ENCODE measurements around the gene CAMTA1. TPM values are rescaled to one million over a fixed set of nuclear protein-coding genes. Genes with fewer than 3 reads are reported as not detected.

CAMTA1 gene
- total RNA-seq, 1 experiment from 2014 or later = 105 TPM

GRCh38 chr1:7721940-7722669 is 936.9 kb downstream of the CAMTA1 start:
- DNase-seq (ENCODE audit: low read depth) = no peak

DNA sequence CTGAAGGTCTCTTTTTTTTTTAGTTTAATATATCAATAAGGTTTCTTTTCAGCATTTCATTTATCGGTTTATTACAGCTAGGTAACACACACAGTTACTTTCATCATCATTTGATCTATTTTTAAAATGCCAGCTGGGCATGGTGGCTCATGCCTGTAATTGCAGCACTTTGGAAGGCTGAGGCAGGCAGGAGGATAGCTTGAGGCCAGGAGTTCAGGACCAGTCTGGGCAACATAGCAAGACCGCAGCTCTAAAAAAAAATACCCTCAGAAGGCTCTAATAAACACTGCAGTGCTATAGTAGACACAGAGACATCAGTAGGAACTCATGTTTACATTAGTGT is 937.4 kb downstream of the CAMTA1 start:
- no peak for DNase-seq (ENCODE audit: low read depth)

- no peak for DNase-seq (ENCODE audit: low read depth)
Measured at GRCh38 chr1:7726623-7727022, 941.4 kb downstream of the CAMTA1 start.

GRCh38 chr1:7727809-7728471 is 942.7 kb downstream of the CAMTA1 start:
- DNase-seq (ENCODE audit: low read depth) = no peak

DNA sequence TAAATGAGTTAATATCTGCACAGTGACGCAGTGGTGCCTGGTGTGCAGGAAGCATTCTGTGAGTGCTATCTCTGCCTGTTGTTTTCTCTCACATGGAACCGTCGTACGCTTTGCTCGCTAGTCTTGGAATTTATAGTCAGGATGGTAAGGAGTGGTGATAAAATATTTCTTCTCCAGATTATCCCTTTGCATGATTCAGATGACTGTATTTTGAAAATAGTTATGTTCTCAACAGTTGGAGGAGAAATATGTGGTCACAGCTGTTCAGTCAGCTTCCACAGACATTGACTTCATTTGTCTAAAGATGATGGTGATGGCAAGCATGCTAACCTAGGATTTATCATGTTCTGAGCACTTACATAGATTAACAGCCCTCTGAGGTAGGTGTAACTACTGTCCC is 944.5 kb downstream of the CAMTA1 start:
- DNase-seq (ENCODE audit: low read depth) = no peak

GRCh38 chr1:7732331-7732730 is 947.1 kb downstream of the CAMTA1 start:
- no peak for DNase-seq (ENCODE audit: low read depth)

DNA sequence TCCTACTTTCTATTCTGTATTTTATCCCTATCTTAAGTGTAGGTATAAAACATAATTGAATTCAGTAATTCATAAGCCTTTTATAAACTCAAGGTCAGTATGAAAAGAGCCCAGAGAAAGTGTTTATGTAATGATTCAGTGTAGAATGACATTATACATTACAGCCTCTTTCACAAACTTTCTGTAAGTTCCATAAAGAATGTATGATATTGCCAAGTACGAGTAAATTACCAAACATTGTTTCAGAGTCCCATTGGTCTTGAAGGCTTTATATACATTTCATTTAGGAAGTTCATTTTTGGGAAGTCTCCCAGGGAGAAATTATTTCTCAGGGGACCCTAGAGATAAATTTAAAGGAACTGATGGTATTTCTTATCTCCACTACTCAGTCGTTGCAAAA is 948.0 kb downstream of the CAMTA1 start:
- no peak for DNase-seq (ENCODE audit: low read depth)

- DNase-seq (ENCODE audit: low read depth) = no peak
Measured at GRCh38 chr1:7738044-7738443, 952.8 kb downstream of the CAMTA1 start.

DNA sequence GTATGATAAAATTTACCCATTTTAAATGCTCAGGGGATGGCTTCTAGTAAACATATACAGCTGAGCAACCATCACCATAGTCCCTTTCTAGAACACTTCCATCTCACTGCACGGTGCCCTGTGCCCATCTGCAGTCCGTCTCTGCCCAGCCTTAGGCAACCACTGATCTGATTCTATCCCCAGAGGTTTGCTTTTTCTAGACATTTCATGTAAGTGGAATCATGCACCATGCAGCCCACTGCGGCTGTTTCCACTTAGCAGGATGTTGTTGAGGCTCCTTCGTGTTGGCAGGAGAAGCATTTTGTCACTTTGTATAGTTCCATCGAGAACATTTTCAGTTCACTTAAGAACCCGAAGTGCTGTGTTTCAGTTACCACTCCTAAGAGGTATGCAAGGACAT is 958.1 kb downstream of the CAMTA1 start:
- no peak for DNase-seq (ENCODE audit: low read depth)

DNA sequence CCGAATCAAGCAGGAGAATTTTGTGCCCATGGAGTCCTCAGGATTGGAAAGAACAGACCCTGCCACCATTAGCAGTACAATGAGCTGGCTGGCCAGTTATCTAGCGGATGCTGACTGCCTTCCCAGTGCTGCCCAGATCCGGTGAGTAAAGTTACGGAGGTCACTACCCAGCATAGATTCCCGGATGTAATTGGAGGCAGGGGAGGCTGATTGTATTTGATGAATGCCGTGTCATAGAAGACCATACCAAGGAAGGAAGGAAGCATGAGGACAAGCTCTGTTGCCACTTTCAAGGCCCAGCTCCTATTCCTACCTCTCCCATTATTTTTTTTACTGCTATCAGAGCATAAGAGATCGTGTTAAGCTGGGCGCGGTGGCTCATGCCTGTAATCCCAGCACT is 959.6 kb downstream of the CAMTA1 start:
- DNase-seq (ENCODE audit: low read depth) = no peak

DNA sequence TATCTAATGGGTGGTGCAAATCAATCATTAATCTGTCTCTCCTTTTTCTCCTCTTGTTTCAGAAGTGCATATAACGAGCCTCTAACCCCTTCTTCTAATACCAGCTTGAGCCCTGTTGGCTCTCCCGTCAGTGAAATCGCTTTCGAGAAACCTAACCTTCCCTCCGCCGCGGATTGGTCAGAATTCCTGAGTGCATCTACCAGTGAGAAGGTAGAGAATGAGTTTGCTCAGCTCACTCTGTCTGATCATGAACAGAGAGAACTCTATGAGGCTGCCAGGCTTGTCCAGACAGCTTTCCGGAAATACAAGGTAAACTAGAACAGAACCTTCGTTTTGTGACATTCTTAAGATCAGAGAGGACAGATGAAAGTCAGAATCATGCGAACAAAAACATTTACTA is 960.5 kb downstream of the CAMTA1 start:
- no peak for DNase-seq (ENCODE audit: low read depth)

- no peak for DNase-seq (ENCODE audit: low read depth)
Measured at GRCh38 chr1:7747605-7748004, 962.4 kb downstream of the CAMTA1 start.

DNA sequence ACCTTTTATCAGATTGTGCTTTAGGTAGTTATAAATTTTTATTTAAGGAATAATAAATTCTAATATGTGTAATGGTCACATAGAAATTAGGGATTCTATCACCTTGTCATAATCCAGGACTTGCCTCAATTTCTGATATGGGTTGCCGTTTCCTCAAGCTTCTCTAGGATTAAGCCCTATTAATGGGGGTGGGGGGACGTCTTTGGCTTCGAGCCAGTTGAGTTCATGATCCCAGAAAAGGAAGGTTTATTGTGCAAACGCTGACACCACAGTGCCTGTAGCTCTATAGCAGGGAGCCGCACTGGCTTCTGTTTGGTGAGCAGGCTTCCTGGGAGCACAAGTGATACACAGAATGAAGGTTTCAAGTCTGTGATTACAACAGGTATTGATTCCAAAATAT is 963.9 kb downstream of the CAMTA1 start:
- DNase-seq (ENCODE audit: low read depth) = no peak

GRCh38 chr1:7751174-7751573 is 965.9 kb downstream of the CAMTA1 start:
- no peak for DNase-seq (ENCODE audit: low read depth)

GRCh38 chr1:7752512-7753417 is 967.5 kb downstream of the CAMTA1 start:
- DNase-seq (ENCODE audit: low read depth) = peak; percentile 59

- DNase-seq (ENCODE audit: low read depth) = no peak
Measured at GRCh38 chr1:7753641-7754040, 968.4 kb downstream of the CAMTA1 start.

DNA sequence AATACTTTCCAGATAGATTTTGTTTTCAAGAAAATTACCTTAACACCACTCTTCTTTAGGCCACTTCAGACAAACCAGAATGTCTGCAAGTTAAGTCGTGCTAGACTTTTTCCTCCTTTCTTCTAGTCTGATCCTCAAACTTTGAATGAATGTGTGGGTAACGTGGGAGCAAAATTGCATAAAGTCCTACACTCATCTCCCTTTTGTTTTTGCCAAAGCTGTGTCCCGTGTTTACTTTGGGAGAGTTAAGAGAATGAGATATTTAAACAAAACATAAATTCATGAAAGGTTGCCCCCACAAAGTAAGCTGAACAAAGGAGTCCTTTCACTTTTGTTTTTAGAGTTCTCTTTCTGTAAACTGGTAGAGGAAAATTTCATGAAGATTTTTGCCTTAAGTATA is 969.0 kb downstream of the CAMTA1 start:
- no peak for DNase-seq (ENCODE audit: low read depth)

DNA sequence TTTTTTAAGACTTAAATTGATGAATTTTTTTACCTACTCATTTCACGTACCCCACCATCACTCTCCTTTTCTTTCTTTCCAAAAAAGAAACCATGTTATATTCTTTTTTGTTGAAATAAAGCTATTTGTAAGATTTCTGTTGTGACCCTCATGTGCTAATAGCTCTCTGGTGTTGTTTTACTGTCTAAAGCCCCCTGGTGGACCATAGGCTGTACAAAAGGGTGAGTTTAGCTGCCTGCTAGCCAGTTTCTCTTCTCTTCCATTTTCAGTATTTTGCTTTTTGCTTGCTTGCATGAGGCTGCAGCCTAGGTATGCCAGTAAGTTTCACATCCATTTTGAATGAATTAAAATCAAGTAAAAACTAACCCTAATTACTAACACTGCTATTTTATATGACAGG is 970.2 kb downstream of the CAMTA1 start:
- DNase-seq (ENCODE audit: low read depth) = no peak

DNA sequence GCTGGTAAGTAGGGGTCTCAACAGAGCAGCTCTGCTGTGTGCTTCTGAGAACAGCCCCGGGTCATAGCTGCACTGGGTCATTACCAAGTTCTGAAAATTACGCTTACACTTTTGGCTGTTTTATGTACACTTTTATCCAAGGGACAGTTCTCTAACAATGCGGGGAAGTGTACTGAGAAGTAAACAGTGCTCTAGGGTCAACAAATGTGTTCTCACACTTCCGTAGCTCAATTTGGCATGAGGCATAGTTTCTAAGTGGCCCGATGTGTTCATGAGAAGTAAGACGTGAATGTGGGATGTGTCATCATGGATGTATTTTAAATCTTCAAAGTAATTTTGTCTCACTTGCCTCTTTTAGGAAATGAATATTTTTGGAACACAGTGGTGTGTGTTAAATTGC is 975.0 kb downstream of the CAMTA1 start:
- DNase-seq (ENCODE audit: low read depth) = no peak

DNA sequence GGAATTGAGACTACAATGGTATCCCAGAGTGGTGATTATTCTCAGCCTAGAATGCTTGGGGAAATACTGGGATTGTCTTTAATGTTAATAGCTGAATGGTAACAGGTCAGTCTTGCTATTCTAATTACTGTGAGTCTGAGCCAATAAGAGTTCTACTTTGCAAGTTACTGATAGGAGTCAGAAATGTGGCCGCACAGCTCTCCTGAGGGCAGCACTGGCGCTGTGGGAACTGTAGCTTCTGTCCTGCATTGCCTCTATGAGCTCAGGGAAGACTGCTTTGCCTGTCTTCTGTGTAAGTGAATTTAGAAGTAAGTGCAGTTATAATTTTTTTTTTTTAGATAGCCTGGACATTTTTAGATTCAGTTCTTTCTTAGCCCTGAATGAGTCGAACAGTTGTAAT is 975.8 kb downstream of the CAMTA1 start:
- DNase-seq (ENCODE audit: low read depth) = no peak

DNA sequence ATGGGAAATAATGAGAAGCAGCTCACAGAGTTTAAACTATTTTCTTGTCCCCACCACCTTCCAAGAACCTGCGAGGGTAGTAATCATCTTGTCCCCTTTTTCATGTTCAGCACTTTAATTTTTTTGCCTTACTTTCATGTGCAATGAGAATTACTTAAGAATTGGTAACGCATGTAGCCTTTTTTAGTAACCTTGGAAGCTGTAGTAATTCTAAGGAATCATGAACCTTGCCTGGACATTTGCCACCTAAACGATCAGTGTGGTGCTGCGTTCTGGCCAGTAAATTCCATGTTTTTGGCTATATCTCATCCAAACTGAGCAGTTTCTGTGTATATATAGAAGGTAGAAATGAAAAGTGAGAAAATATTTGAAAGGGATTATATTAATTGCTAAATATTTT is 981.9 kb downstream of the CAMTA1 start:
- no peak for DNase-seq (ENCODE audit: low read depth)

DNA sequence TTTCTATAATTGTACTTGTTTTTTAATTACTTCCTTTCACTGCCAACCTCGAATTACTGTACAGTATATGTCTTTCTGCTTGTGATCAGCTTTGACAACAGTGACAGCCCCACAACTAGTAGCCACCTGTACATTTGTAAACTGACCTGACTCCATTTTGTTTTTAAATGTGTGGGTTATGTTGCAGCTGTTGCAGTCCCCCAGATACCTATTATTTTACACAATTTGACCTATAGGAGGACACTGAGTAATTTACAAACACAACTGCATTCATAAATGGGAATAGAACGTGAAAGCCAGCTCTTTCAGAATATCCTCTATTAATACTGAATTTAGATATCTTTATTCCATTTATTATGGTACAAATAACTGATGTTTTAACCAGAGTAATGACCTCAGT is 983.3 kb downstream of the CAMTA1 start:
- DNase-seq (ENCODE audit: low read depth) = no peak
